Fibroblast of lung (primary cell): ENCODE data around the gene HIPK1. TPM values are rescaled to one million over a fixed set of nuclear protein-coding genes. Genes with fewer than 3 reads are reported as not detected.

Source experiments
- DNase-seq, 2 donors: peaks; one replicate each; pipeline versions ENCODE4 v3.0.0 to v3.0.0-alpha.2; 2010; ENCODE audit warnings: low read depth in 2 of 2
- H2AFZ ChIP-seq: 2 replicates; pipeline ENCODE4 v1.5.1; 2012; ENCODE audit warnings: low read length, control low read depth, inconsistent platforms
- H3K27ac ChIP-seq: 2 replicates; pipeline ENCODE4 v1.5.1; 2011; ENCODE audit warnings: low read length, control low read depth; ENCODE audit not compliant: insufficient read depth
- H3K27me3 ChIP-seq: 2 replicates; pipeline ENCODE4 v1.5.1; 2011; ENCODE audit warnings: mild to moderate bottlenecking, low read length; ENCODE audit not compliant: control insufficient read depth, insufficient read depth
- H3K36me3 ChIP-seq: 2 replicates; pipeline ENCODE4 v1.5.1; 2011; ENCODE audit warnings: low read length; ENCODE audit not compliant: control insufficient read depth, insufficient read depth
- H3K4me1 ChIP-seq: 2 replicates; pipeline ENCODE4 v1.5.1; 2011; ENCODE audit warnings: low read length; ENCODE audit not compliant: control insufficient read depth, insufficient read depth; ENCODE audit errors: extremely low read depth
- H3K4me2 ChIP-seq: 2 replicates; pipeline ENCODE4 v1.5.1; 2011; ENCODE audit warnings: low read length, control low read depth; ENCODE audit not compliant: insufficient read depth; ENCODE audit errors: extremely low read depth
- H3K4me3 ChIP-seq, 4 experiments: fragments of 200-600 bp in 1 of 4; sonication (generic) in 1 of 4; replicated peaks in 1 of 4; 2 replicates each; pipeline ENCODE4 v1.5.1; 2011 to 2016; ENCODE audit warnings: low read length in 4 of 4, low read depth in 3 of 4, mild to moderate bottlenecking in 3 of 4, control low read depth in 2 of 4, inconsistent platforms in 1 of 4, mixed read lengths in 1 of 4; ENCODE audit not compliant: insufficient read depth in 1 of 4; ENCODE audit errors: control extremely low read depth in 1 of 4
- H3K79me2 ChIP-seq: 2 replicates; pipeline ENCODE4 v1.5.1; 2012; ENCODE audit warnings: mild to moderate bottlenecking, low read length, inconsistent platforms; ENCODE audit not compliant: control insufficient read depth, insufficient read depth
- H3K9ac ChIP-seq: 2 replicates; pipeline ENCODE4 v1.5.1; 2011; ENCODE audit warnings: mild to moderate bottlenecking, low read length, control low read depth; ENCODE audit not compliant: insufficient read depth
- H3K9me3 ChIP-seq: 2 replicates; pipeline ENCODE4 v1.5.1; 2012; ENCODE audit warnings: low read depth, low read length; ENCODE audit not compliant: control insufficient read depth, insufficient read depth
- H4K20me1 ChIP-seq: 2 replicates; pipeline ENCODE4 v1.5.1; 2011; ENCODE audit warnings: low read length; ENCODE audit not compliant: control insufficient read depth, insufficient read depth; ENCODE audit errors: extremely low read depth
- CTCF ChIP-seq, 2 donors: IDR thresholded peaks in 1 of 2; conservative IDR thresholded peaks in 1 of 2; 1 replicate in 1 of 2; 2 replicates in 1 of 2; pipeline ENCODE4 v1.5.1; 2011 to 2012; ENCODE audit warnings: low read length in 2 of 2, control low read depth in 1 of 2, inconsistent platforms in 1 of 2, low read depth in 1 of 2, mild to moderate bottlenecking in 1 of 2
- EZH2 ChIP-seq: IDR thresholded peaks from 2 replicates; pipeline ENCODE4 v1.5.1; 2012; ENCODE audit warnings: low read length, control low read depth, mild to moderate bottlenecking; ENCODE audit errors: missing control alignments
- polyA plus RNA-seq, 2 donors: library from polyadenylated mRNA; depleted of rRNA in 1 of 2; stranded (reverse) in 1 of 2; unstranded in 1 of 2; fragments of >200 nt; gene quantifications; 2 replicates each; pipeline ENCODE4 v1.2.1, GENCODE V29; 2011 to 2012; ENCODE audit warnings: missing spikeins in 1 of 2
- total RNA-seq: library from RNA; depleted of rRNA; stranded (reverse); fragments of >200 nt; gene quantifications from 2 replicates; pipeline ENCODE4 v1.2.1, GENCODE V29; 2014

HIPK1 gene
- total and polyA plus RNA-seq, 2 donors (not counting 1 experiment from before 2014, with no cell fraction given) = 19.8 to 28.5 TPM

GRCh38 chr1:113934006-113934405 is 4.9 kb downstream of the HIPK1 start:
- no peak overlapping the region for H3K9ac ChIP-seq
- no peak for TF ChIP-seq CTCF (conservative IDR thresholded peaks at IDR 0.05 in 1 of 2, IDR thresholded peaks at IDR 0.05 in 1 of 2; ENCODE audit: low read depth in 1 of 2, low read length in 2 of 2)
- no peak for TF ChIP-seq EZH2
- no peak for DNase-seq
- no peak overlapping the region for H3K27ac ChIP-seq
- no peaks in the 10 kb centered on the region for H3K36me3 ChIP-seq
- no peak overlapping the region for H3K4me3 ChIP-seq
- H2AFZ ChIP-seq = no peak overlapping the region
- no peak overlapping the region for H3K4me2 ChIP-seq
- peaks cover 2% of the 10 kb centered on the region for H3K4me1 ChIP-seq
- no peaks in the 10 kb centered on the region for H3K27me3 ChIP-seq
- no peaks in the 10 kb centered on the region for H3K9me3 ChIP-seq
- peaks cover 84% of the 10 kb centered on the region for H3K79me2 ChIP-seq
- H4K20me1 ChIP-seq = peaks cover 2% of the 10 kb centered on the region

- TF ChIP-seq CTCF (conservative IDR thresholded peaks at IDR 0.05 in 1 of 2, IDR thresholded peaks at IDR 0.05 in 1 of 2; ENCODE audit: low read depth in 1 of 2, low read length in 2 of 2) = no peak
- no peak for TF ChIP-seq EZH2
- Histone ChIP-seq H2AFZ (no peak overlapping the region), H4K20me1 (peaks cover 2% of the 10 kb centered on the region), H3K27ac (no peak overlapping the region), H3K4me2 (no peak overlapping the region), H3K36me3 (no peaks in the 10 kb centered on the region), H3K9ac (no peak overlapping the region), H3K27me3 (no peaks in the 10 kb centered on the region), H3K9me3 (no peaks in the 10 kb centered on the region), H3K4me1 (peaks cover 2% of the 10 kb centered on the region), H3K4me3 (no peak overlapping the region), H3K79me2 (peaks cover 90% of the 10 kb centered on the region)
- no peak for DNase-seq
Observed at GRCh38 chr1:113934511-113935055, 5.5 kb downstream of the HIPK1 start.

GRCh38 chr1:113935176-113935575 is 6.1 kb downstream of the HIPK1 start:
- no peak for TF ChIP-seq CTCF (conservative IDR thresholded peaks at IDR 0.05 in 1 of 2, IDR thresholded peaks at IDR 0.05 in 1 of 2; ENCODE audit: low read depth in 1 of 2, low read length in 2 of 2)
- TF ChIP-seq EZH2 = no peak
- H4K20me1 ChIP-seq = peaks cover 2% of the 10 kb centered on the region
- no peaks in the 10 kb centered on the region for H3K9me3 ChIP-seq
- H2AFZ ChIP-seq = no peak overlapping the region
- peaks cover 2% of the 10 kb centered on the region for H3K4me1 ChIP-seq
- H3K9ac ChIP-seq = no peak overlapping the region
- no peak overlapping the region for H3K4me3 ChIP-seq
- no peaks in the 10 kb centered on the region for H3K36me3 ChIP-seq
- no peaks in the 10 kb centered on the region for H3K27me3 ChIP-seq
- DNase-seq = no peak
- H3K79me2 ChIP-seq = peaks cover 92% of the 10 kb centered on the region
- H3K27ac ChIP-seq = no peak overlapping the region
- no peak overlapping the region for H3K4me2 ChIP-seq
